SK-N-MC (cell line): ENCODE results near the gene SCN11A.

Experiments used
- EZH2 ChIP-seq: fragments of 200-600 bp; sonication (generic); IDR thresholded peaks from one replicate; pipeline ENCODE4 v1.6.1; 2017; ENCODE audit warnings: antibody characterized with exemption
- FOXP2 ChIP-seq: optimal IDR thresholded peaks from 2 replicates; pipeline ENCODE3; 2011; ENCODE audit warnings: mild to moderate bottlenecking, moderate library complexity; ENCODE audit not compliant: insufficient read depth; ENCODE audit errors: extremely low read length, control extremely low read depth
- POLR2AphosphoS5 ChIP-seq: IDR thresholded peaks from 2 replicates; pipeline ENCODE4 v1.6.1; 2012; ENCODE audit warnings: mild to moderate bottlenecking, low read depth, low read length, borderline replicate concordance

DNA sequence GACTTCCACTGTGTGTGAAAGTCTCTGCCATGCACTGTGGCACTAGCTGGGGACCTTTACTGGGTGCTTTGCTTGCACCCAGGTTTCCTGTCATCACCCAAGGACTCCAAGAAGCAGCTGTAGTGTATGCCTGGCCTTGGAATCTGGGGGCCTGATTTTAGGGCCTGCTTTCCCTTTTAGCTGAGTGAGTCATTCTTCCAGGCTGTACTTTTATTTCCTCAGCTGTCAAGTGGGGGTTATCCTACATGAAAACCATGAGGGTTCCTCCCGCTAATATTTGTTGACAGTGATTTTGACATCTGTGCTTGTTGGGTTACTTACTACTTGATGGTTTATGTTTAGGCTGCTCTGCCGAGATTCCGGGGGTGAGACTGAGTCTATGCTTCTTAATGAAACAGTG, 37.1 kb upstream of the SCN11A start:
- no peak for TF ChIP-seq EZH2
- no peak for TF ChIP-seq POLR2AphosphoS5
- TF ChIP-seq FOXP2, result no peak
